GM12873 (cell line): ENCODE results near the gene SNRNP70.

Experiments
- CTCF ChIP-seq: IDR thresholded peaks from 2 replicates; pipeline ENCODE4 v1.5.1; 2012; ENCODE audit warnings: low read depth, mild to moderate bottlenecking, moderate library complexity, low read length, control low read depth; ENCODE audit not compliant: insufficient read depth; ENCODE audit errors: missing control alignments

Gene SNRNP70

GRCh38 chr19:49094505-49095482 lies 9.5 kb downstream of the SNRNP70 start:
- no peak for TF ChIP-seq CTCF

GRCh38 chr19:49097453-49098288 lies 12.4 kb downstream of the SNRNP70 start:
- peak; percentile 99 for TF ChIP-seq CTCF

GRCh38 chr19:49098795-49099194 lies 13.5 kb downstream of the SNRNP70 start:
- no peak for TF ChIP-seq CTCF

- no peak for TF ChIP-seq CTCF
Observed at GRCh38 chr19:49101160-49101559, 15.9 kb downstream of the SNRNP70 start.

GRCh38 chr19:49102303-49102702 lies 17.1 kb downstream of the SNRNP70 start:
- no peak for TF ChIP-seq CTCF

- no peak for TF ChIP-seq CTCF
Observed at GRCh38 chr19:49103331-49104085, 18.3 kb downstream of the SNRNP70 start.
